IMR-90 (cell line): ENCODE results near the gene KCNN3. TPM values are rescaled to one million over a fixed set of nuclear protein-coding genes. Genes with fewer than 3 reads are reported as not detected.

Source experiments
- ATAC-seq: fragments of 200-7000 bp; cut with Tn5 transposase; 2 replicates; pipeline ENCODE4 v1.9.1; 2020; ENCODE audit warnings: low read depth, mild to moderate bottlenecking, moderate library complexity
- BruUV-seq: library from RNA; stranded (reverse); fragments of 400-500 nt; replicated peaks from 2 replicates; lab custom pipeline; 2021; lab: Mats Ljungman, UMichigan
- CTCF ChIA-PET: fragments of 300-600 bp; formaldehyde crosslinking; extraction: SDS; loops from one replicate; lab custom pipeline; 2021; ENCODE audit warnings: antibody characterized with exemption; lab: Yijun Ruan, JAX
- POLR2A ChIA-PET: fragments of 300-600 bp; sonication (Branson Sonifier 250); formaldehyde crosslinking; loops from one replicate; lab custom pipeline; 2022; ENCODE audit warnings: antibody characterized with exemption; ENCODE audit not compliant: unreplicated experiment; lab: Charles Lee
- DNase-seq: peaks from one replicate; pipeline ENCODE4 v3.0.0; 2013
- H2AFZ ChIP-seq: replicated peaks from 2 replicates; pipeline ENCODE3; 2013; ENCODE audit warnings: low read length, mild to moderate bottlenecking; ENCODE audit not compliant: poor library complexity
- H2AK5ac ChIP-seq: 2 replicates; pipeline ENCODE4 v1.6.1; 2013; ENCODE audit warnings: low read depth, low read length, inconsistent platforms
- H2AK9ac ChIP-seq: replicated peaks from 2 replicates; pipeline ENCODE3; 2013; ENCODE audit warnings: mild to moderate bottlenecking, low read depth, low read length, moderate library complexity; ENCODE audit not compliant: poor library complexity
- H2BK120ac ChIP-seq: 2 replicates; pipeline ENCODE4 v1.6.1; 2013; ENCODE audit warnings: low read depth, low read length, inconsistent platforms
- H2BK15ac ChIP-seq: 3 replicates; pipeline ENCODE4 v1.6.1; 2013; ENCODE audit warnings: low read depth, low read length, inconsistent platforms
- H2BK20ac ChIP-seq: 2 replicates; pipeline ENCODE4 v1.6.1; 2013; ENCODE audit warnings: low read depth, mild to moderate bottlenecking, inconsistent platforms, low read length, moderate library complexity
- H2BK5ac ChIP-seq: 2 replicates; pipeline ENCODE4 v1.6.1; 2013; ENCODE audit warnings: mild to moderate bottlenecking, low read depth, low read length, inconsistent platforms; ENCODE audit not compliant: poor library complexity, severe bottlenecking
- H3K14ac ChIP-seq: replicated peaks from 2 replicates; pipeline ENCODE4 v1.6.1; 2013; ENCODE audit warnings: low read depth, low read length, inconsistent platforms
- H3K18ac ChIP-seq: 2 replicates; pipeline ENCODE4 v1.6.1; 2013; ENCODE audit warnings: low read depth, low read length, control low read depth
- H3K23ac ChIP-seq: 2 replicates; pipeline ENCODE4 v1.6.1; 2013; ENCODE audit warnings: low read depth, low read length, inconsistent platforms
- H3K27ac ChIP-seq: 2 replicates; pipeline ENCODE4 v1.5.1; 2013; ENCODE audit warnings: mild to moderate bottlenecking, control low read depth, low read length; ENCODE audit not compliant: insufficient read depth
- H3K27me3 ChIP-seq: 2 replicates; pipeline ENCODE4 v1.6.1; 2013; ENCODE audit warnings: low read length; ENCODE audit not compliant: control insufficient read depth, insufficient read depth
- H3K36me3 ChIP-seq: 2 replicates; pipeline ENCODE4 v1.6.1; 2013; ENCODE audit warnings: low read length, mixed read lengths; ENCODE audit not compliant: control insufficient read depth, insufficient read depth
- H3K4ac ChIP-seq: 2 replicates; pipeline ENCODE4 v1.6.1; 2013; ENCODE audit warnings: low read depth, low read length, inconsistent platforms
- H3K4me1 ChIP-seq: 2 replicates; pipeline ENCODE4 v1.6.1; 2013; ENCODE audit warnings: low read length, mixed read lengths; ENCODE audit not compliant: control insufficient read depth, insufficient read depth
- H3K4me2 ChIP-seq: 2 replicates; pipeline ENCODE4 v1.6.1; 2013; ENCODE audit warnings: low read depth, mild to moderate bottlenecking, control low read depth, low read length, moderate library complexity
- H3K4me3 ChIP-seq: 2 replicates; pipeline ENCODE4 v1.5.1; 2013; ENCODE audit warnings: low read depth, mild to moderate bottlenecking, control low read depth, low read length, moderate library complexity; ENCODE audit not compliant: insufficient read depth
- H3K56ac ChIP-seq: 2 replicates; pipeline ENCODE4 v1.6.1; 2013; ENCODE audit warnings: low read length, inconsistent platforms; ENCODE audit not compliant: insufficient read depth; ENCODE audit errors: extremely low read depth
- H3K79me1 ChIP-seq, 2 experiments: 2 replicates each; pipeline ENCODE4 v1.6.1; 2013; ENCODE audit warnings: low read length in 2 of 2, inconsistent platforms in 1 of 2, low read depth in 1 of 2
- H3K9ac ChIP-seq: 2 replicates; pipeline ENCODE4 v1.6.1; 2013; ENCODE audit warnings: low read depth, low read length, control low read depth
- H3K9me1 ChIP-seq: 2 replicates; pipeline ENCODE4 v1.6.1; 2013; ENCODE audit warnings: low read length, inconsistent platforms; ENCODE audit not compliant: insufficient read depth
- H3K9me3 ChIP-seq: 2 replicates; pipeline ENCODE4 v1.6.1; 2013; ENCODE audit warnings: low read length; ENCODE audit not compliant: control insufficient read depth, insufficient read depth
- H4K20me1 ChIP-seq: 2 replicates; pipeline ENCODE4 v1.6.1; 2013; ENCODE audit warnings: low read length, inconsistent platforms; ENCODE audit not compliant: insufficient read depth
- H4K5ac ChIP-seq: 2 replicates; pipeline ENCODE4 v1.6.1; 2013; ENCODE audit warnings: mild to moderate bottlenecking, low read depth, low read length, control low read depth
- H4K8ac ChIP-seq, 2 experiments: 2 replicates each; pipeline ENCODE4 v1.6.1; 2013; ENCODE audit warnings: low read depth in 2 of 2, low read length in 2 of 2, control low read depth in 1 of 2, inconsistent platforms in 1 of 2
- H4K91ac ChIP-seq: 2 replicates; pipeline ENCODE4 v1.6.1; 2013; ENCODE audit warnings: low read depth, low read length, inconsistent platforms; ENCODE audit not compliant: insufficient read depth
- BHLHE40 ChIP-seq: fragments of 150-350 bp; IDR thresholded peaks from 2 replicates; pipeline ENCODE4 v1.6.1; 2016; ENCODE audit warnings: mild to moderate bottlenecking, low read depth, low read length
- WGBS, 2 experiments: methylation state at CpG; one replicate each; pipeline versions ENCODE4 v1.1.5 to v1.1.7; 2013; ENCODE audit warnings: missing lambda C conversion rate in 2 of 2; ENCODE audit not compliant: insufficient read length in 1 of 2; ENCODE audit errors: extremely low coverage in 2 of 2; 5-methylcytosine and 5-hydroxymethylcytosine counted together
- dilution Hi-C: fragments of 300-500 bp; cut with HindIII; formaldehyde crosslinking; loops from one replicate; pipeline ENCODE4 v1.14.3; 2018; ENCODE audit warnings: low sequenced_read_pairs; ENCODE audit not compliant: unreplicated experiment
- in situ Hi-C: fragments of 300-500 bp; cut with MboI; formaldehyde crosslinking; loops from 3 replicates; pipeline ENCODE4 v1.14.3; 2019; ENCODE audit warnings: low sequenced_read_pairs, inconsistent platforms, mixed read lengths
- intact Hi-C: fragments of 100-400 bp; cut with micrococcal nuclease; formaldehyde crosslinking; loops from 2 replicates; pipeline ENCODE4 v1.10.0; 2022
- polyA plus RNA-seq, 3 experiments: library from polyadenylated mRNA; depleted of rRNA; stranded (reverse); fragments of >200 nt; gene quantifications; 2 replicates each; pipeline ENCODE4 v1.2.3, GENCODE V29; 2012; ENCODE audit warnings: low replicate concordance in 1 of 3
- total RNA-seq: library from RNA; depleted of rRNA; stranded (reverse); fragments of >200 nt; gene quantifications from 2 replicates; pipeline ENCODE4 v1.2.3, GENCODE V29; 2012
- TF ChIP-seq, protein P1 (sequence below): fragments of 150-350 bp; IDR thresholded peaks from 2 replicates; pipeline ENCODE4 v1.6.1; 2017; ENCODE audit warnings: mild to moderate bottlenecking, antibody characterized with exemption, low read length, low read depth

KCNN3 gene
- total and polyA plus RNA-seq, 2 of the 4 experiments (the other 2 are of a cell fraction) = 0.02 TPM; not detected in 1

- ATAC-seq = no peak
- DNase-seq = no peak
- H2BK15ac ChIP-seq = no peak overlapping the region
- no peak overlapping the region for H3K18ac ChIP-seq
- dilution Hi-C loops (no loop called here), in situ Hi-C loops (no loop called here), intact Hi-C loops (no loop called here)
- no peaks in the 10 kb centered on the region for H3K9me1 ChIP-seq
- H4K5ac ChIP-seq = no peak overlapping the region
- no peak overlapping the region for H3K9ac ChIP-seq
- H2BK20ac ChIP-seq = no peak overlapping the region
- H3K79me1 ChIP-seq = no peaks in the 10 kb centered on the region
- CTCF ChIA-PET = no interaction called here
- H2BK120ac ChIP-seq = no peak overlapping the region
- H3K36me3 ChIP-seq = no peaks in the 10 kb centered on the region
- no peaks in the 10 kb centered on the region for H4K20me1 ChIP-seq
- no peak overlapping the region for H2AK9ac ChIP-seq
- no peak overlapping the region for H2AK5ac ChIP-seq
- no peaks in the 10 kb centered on the region for H3K9me3 ChIP-seq
- H4K91ac ChIP-seq = no peak overlapping the region
- no peak overlapping the region for H3K4me3 ChIP-seq
- peaks cover 66% of the 10 kb centered on the region for H3K27me3 ChIP-seq
- no peak overlapping the region for H3K56ac ChIP-seq
- H2AFZ ChIP-seq = no peak overlapping the region
- no TSS peak for BruUV-seq
- POLR2A ChIA-PET = no interaction called here
- H3K4me1 ChIP-seq = no peaks in the 10 kb centered on the region
- WGBS, 2 experiments = 51% methylated on average over 3 of the region's 12 CpGs; no CpG with 5 or more reads in 1 of the 2 experiments
- H4K8ac ChIP-seq = no peak overlapping the region
- H2BK5ac ChIP-seq = no peak overlapping the region
- TF ChIP-seq, protein P1, sequence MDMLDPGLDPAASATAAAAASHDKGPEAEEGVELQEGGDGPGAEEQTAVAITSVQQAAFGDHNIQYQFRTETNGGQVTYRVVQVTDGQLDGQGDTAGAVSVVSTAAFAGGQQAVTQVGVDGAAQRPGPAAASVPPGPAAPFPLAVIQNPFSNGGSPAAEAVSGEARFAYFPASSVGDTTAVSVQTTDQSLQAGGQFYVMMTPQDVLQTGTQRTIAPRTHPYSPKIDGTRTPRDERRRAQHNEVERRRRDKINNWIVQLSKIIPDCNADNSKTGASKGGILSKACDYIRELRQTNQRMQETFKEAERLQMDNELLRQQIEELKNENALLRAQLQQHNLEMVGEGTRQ = no peak
- TF ChIP-seq BHLHE40 = no peak
- no peak overlapping the region for H3K4ac ChIP-seq
- H3K14ac ChIP-seq = no peak overlapping the region
- no peak overlapping the region for H3K27ac ChIP-seq
- H3K23ac ChIP-seq = no peak overlapping the region
- H3K4me2 ChIP-seq = no peak overlapping the region
Measured at GRCh38 chr1:154788110-154788870, 81.8 kb downstream of the KCNN3 start.
